Astrocyte of the cerebellum (primary cell): Measurements from ENCODE around the gene RAB25.
A peak's percentile ranks its signal among the peaks of the same experiment; 100 is the strongest.

ENCODE experiments used
- DNase-seq: peaks from one replicate; pipeline ENCODE4 v3.0.0-alpha.2; 2011; ENCODE audit warnings: low read depth
- H3K4me3 ChIP-seq: 2 replicates; pipeline ENCODE4 v1.5.1; 2011; ENCODE audit warnings: mild to moderate bottlenecking, low read depth, low read length, moderate library complexity
- CTCF ChIP-seq: IDR thresholded peaks from 2 replicates; pipeline ENCODE4 v1.5.1; 2012; ENCODE audit warnings: low read length, low read depth, moderate library complexity, mild to moderate bottlenecking; ENCODE audit errors: missing control alignments
- in situ Hi-C: cut with HindIII; loops from 2 replicates; pipeline ENCODE4 v1.10.0; 2017; ENCODE audit warnings: low sequenced_read_pairs

Gene RAB25

GRCh38 chr1:156045076-156045475 lies 15.9 kb upstream of the RAB25 start:
- H3K4me3 ChIP-seq, result no peak overlapping the region
- DNase-seq, result no peak
- in situ Hi-C loops, result no loop called here
- TF ChIP-seq CTCF, result no peak

- no peak for TF ChIP-seq CTCF
- in situ Hi-C loops, result no loop called here
- H3K4me3 ChIP-seq, result no peak overlapping the region
- no peak for DNase-seq
Measured at GRCh38 chr1:156048663-156049258, 12.2 kb upstream of the RAB25 start.

GRCh38 chr1:156050376-156050775 lies 10.6 kb upstream of the RAB25 start:
- TF ChIP-seq CTCF, result no peak
- no peak for DNase-seq

GRCh38 chr1:156051011-156051725 lies 9.8 kb upstream of the RAB25 start:
- H3K4me3 ChIP-seq, result no peak overlapping the region
- in situ Hi-C loops, result no loop called here
- no peak for TF ChIP-seq CTCF
- no peak for DNase-seq

More at GRCh38 chr1:156050376-156050775, 10.6 kb upstream of the RAB25 start:
- no peak overlapping the region for H3K4me3 ChIP-seq
- in situ Hi-C loops, result no loop called here

GRCh38 chr1:156052862-156053767 lies 7.8 kb upstream of the RAB25 start:
- peak; percentile 31 for DNase-seq
- TF ChIP-seq CTCF, result peak; percentile 29

GRCh38 chr1:156053768-156054499 lies 7.0 kb upstream of the RAB25 start, which contains the start of gene UBQLN4:
Gene UBQLN4 (minus strand): TSS chr1:156053798. CDS start chr1:156053701, 97 bp downstream.
- peak; percentile 47 for TF ChIP-seq CTCF
- in situ Hi-C loops, result no loop called here
- peak; percentile 55 for DNase-seq
- H3K4me3 ChIP-seq, result peak within 1 kb of the TSS; percentile 98

More at GRCh38 chr1:156052862-156053767, 7.8 kb upstream of the RAB25 start:
- in situ Hi-C loops, result no loop called here
- peak overlapping the region; percentile 98 for H3K4me3 ChIP-seq
